ENCODE data around the gene HNMT. TPM values are rescaled to one million over a fixed set of nuclear protein-coding genes. Genes with fewer than 3 reads are reported as not detected.

Gene HNMT
- total RNA-seq, 1 experiment from 2014 or later, result 56.5 TPM

DNA sequence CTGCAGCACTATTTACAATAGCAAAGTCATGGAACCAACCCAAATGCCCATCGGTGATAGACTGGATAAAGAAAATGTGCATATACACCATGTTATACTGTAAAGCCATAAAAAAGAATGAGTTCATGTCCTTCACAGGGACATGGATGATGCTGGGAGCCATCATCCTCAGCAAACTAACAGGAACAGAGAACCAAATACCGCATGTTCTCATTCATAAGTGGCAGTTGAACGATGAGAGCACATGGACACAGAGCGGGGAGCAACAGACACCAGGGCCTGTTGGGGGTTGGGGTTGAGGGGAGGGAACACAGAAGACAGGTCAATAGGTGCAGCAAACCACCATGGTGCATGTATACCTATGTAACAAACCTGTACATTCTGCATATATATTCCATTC is 33.5 kb downstream of the HNMT start:
- TF ChIP-seq CTCF (IDR thresholded peaks at IDR 0.05; ENCODE audit: unreplicated experiment), result no peak
- no peaks in the 10 kb centered on the region for H3K4me1 Mint-ChIP-seq (ENCODE audit: low read depth, unreplicated experiment)
- H3K4me3 Mint-ChIP-seq (ENCODE audit: low read depth, unreplicated experiment), result no peak overlapping the region
- H3K27me3 Mint-ChIP-seq (ENCODE audit: unreplicated experiment), result no peaks in the 10 kb centered on the region
- H3K9me3 Mint-ChIP-seq (ENCODE audit: low read depth, unreplicated experiment), result peaks cover 22% of the 10 kb centered on the region
- H3K27ac Mint-ChIP-seq (ENCODE audit: unreplicated experiment), result no peak overlapping the region
- no peak for DNase-seq
- no TSS peak for BruUV-seq (replicated peaks)
- intact Hi-C loops (cut with micrococcal nuclease; ENCODE audit: unreplicated experiment), result no loop called here
- CTCF ChIA-PET, result no interaction called here
- H3K36me3 Mint-ChIP-seq (ENCODE audit: insufficient read depth, unreplicated experiment), result peaks cover 7% of the 10 kb centered on the region

- Mint-ChIP-seq H3K27me3 (ENCODE audit: unreplicated experiment) (no peaks in the 10 kb centered on the region), H3K4me3 (ENCODE audit: low read depth, unreplicated experiment) (no peak overlapping the region), H3K36me3 (ENCODE audit: insufficient read depth, unreplicated experiment) (peaks cover 5% of the 10 kb centered on the region), H3K4me1 (ENCODE audit: low read depth, unreplicated experiment) (no peaks in the 10 kb centered on the region), H3K9me3 (ENCODE audit: low read depth, unreplicated experiment) (peaks cover 14% of the 10 kb centered on the region), H3K27ac (ENCODE audit: unreplicated experiment) (no peak overlapping the region)
- intact Hi-C loops (cut with micrococcal nuclease; ENCODE audit: unreplicated experiment), result no loop called here
- no peak for TF ChIP-seq CTCF (IDR thresholded peaks at IDR 0.05; ENCODE audit: unreplicated experiment)
- no peak for DNase-seq
- CTCF ChIA-PET, result no interaction called here
- BruUV-seq (replicated peaks), result no TSS peak
Observed at GRCh38 chr2:137998503-137998902, 34.2 kb downstream of the HNMT start.

GRCh38 chr2:137999273-137999672 is 35.0 kb downstream of the HNMT start:
- BruUV-seq (replicated peaks), result no TSS peak
- CTCF ChIA-PET, result no interaction called here

GRCh38 chr2:138000009-138000408 is 35.7 kb downstream of the HNMT start:
- Mint-ChIP-seq H3K4me1 (ENCODE audit: low read depth, unreplicated experiment) (no peaks in the 10 kb centered on the region), H3K9me3 (ENCODE audit: low read depth, unreplicated experiment) (peaks cover 9% of the 10 kb centered on the region), H3K4me3 (ENCODE audit: low read depth, unreplicated experiment) (no peak overlapping the region), H3K27me3 (ENCODE audit: unreplicated experiment) (no peaks in the 10 kb centered on the region), H3K27ac (ENCODE audit: unreplicated experiment) (no peak overlapping the region), H3K36me3 (ENCODE audit: insufficient read depth, unreplicated experiment) (peaks cover 5% of the 10 kb centered on the region)
- TF ChIP-seq CTCF (IDR thresholded peaks at IDR 0.05; ENCODE audit: unreplicated experiment), result no peak
- no peak for DNase-seq
- CTCF ChIA-PET, result no interaction called here
- BruUV-seq (replicated peaks), result no TSS peak
- intact Hi-C loops (cut with micrococcal nuclease; ENCODE audit: unreplicated experiment), result no loop called here

More at GRCh38 chr2:137999273-137999672, 35.0 kb downstream of the HNMT start:
- Mint-ChIP-seq H3K4me3 (ENCODE audit: low read depth, unreplicated experiment) (no peak overlapping the region), H3K27ac (ENCODE audit: unreplicated experiment) (no peak overlapping the region), H3K36me3 (ENCODE audit: insufficient read depth, unreplicated experiment) (peaks cover 5% of the 10 kb centered on the region), H3K9me3 (ENCODE audit: low read depth, unreplicated experiment) (peaks cover 14% of the 10 kb centered on the region), H3K4me1 (ENCODE audit: low read depth, unreplicated experiment) (no peaks in the 10 kb centered on the region), H3K27me3 (ENCODE audit: unreplicated experiment) (no peaks in the 10 kb centered on the region)
- intact Hi-C loops (cut with micrococcal nuclease; ENCODE audit: unreplicated experiment), result no loop called here
- no peak for DNase-seq
- no peak for TF ChIP-seq CTCF (IDR thresholded peaks at IDR 0.05; ENCODE audit: unreplicated experiment)

All from Calu3 (cell line).